ENCODE data around the gene ANKH.
A peak's percentile ranks its signal among the peaks of the same experiment; 100 is the strongest.

Gene ANKH

DNA sequence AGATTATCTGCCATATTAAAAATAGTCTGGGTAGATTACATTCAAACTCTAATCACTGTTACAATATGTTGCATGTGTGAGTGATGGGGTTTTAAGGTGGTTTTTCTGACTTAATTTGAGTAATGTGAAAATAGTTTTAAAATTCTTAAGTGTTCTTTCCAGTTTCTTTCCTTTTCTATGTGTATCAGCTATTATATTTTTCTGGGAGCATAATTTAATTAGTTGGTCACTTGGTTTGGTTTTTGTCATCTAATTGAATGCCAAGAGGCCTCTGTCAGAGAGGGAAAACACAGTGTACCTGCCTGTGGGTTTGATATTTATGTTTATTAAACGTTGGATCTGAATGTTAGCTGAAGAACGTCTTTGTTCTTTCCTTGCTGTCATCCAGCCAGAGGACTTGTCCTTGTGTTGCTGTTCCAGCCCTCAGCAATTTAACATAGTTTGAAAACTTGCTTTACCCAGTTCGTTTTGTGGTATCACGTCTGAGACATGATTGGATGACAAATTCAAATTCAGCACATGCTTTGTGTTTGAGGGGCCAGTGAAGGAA is 187.6 kb downstream of the ANKH start:
- Histone ChIP-seq H3K4me1 (ENCODE audit: control insufficient read depth, insufficient read depth, low read length) (peaks cover 3% of the 10 kb centered on the region), H3K9ac (ENCODE audit: low read length) (no peak overlapping the region), H3K36me3 (ENCODE audit: control insufficient read depth, insufficient read depth, low read length) (peaks cover 13% of the 10 kb centered on the region), H3K4me3 (ENCODE audit: low read length) (no peak overlapping the region), H3K27me3 (ENCODE audit: control insufficient read depth, insufficient read depth, low read length) (no peaks in the 10 kb centered on the region), H3K27ac (ENCODE audit: low read depth, low read length) (no peak overlapping the region)

DNA sequence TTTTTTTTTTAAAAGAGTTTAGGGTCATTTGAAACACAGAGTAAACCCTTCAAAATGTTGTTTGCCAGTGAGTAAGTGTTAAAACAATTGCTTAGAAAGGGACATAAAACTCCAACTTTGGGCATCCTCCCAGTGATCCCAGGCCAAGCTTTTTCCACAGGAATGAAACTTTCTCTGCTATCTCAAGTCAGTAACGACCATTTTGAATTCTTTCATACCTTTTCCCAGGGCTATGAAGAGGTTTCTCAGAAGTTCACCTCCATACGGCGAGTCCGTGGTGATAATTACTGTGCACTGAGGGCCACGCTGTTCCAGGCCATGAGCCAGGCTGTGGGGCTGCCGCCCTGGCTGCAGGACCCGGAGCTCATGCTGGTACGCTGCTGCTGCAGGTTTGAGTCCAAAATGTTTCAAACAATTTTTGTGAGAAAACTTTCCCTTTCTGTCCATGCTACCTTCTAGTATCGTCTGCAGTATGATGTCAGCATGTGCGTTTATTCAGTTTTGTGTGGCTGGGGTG is 190.3 kb downstream of the ANKH start:
- H3K36me3 ChIP-seq (ENCODE audit: control insufficient read depth, insufficient read depth, low read length): peaks cover 14% of the 10 kb centered on the region
- H3K4me1 ChIP-seq (ENCODE audit: control insufficient read depth, insufficient read depth, low read length): peaks cover 3% of the 10 kb centered on the region
- H3K27ac ChIP-seq (ENCODE audit: low read depth, low read length): no peak overlapping the region
- H3K27me3 ChIP-seq (ENCODE audit: control insufficient read depth, insufficient read depth, low read length): no peaks in the 10 kb centered on the region
- H3K9ac ChIP-seq (ENCODE audit: low read length): no peak overlapping the region
- H3K4me3 ChIP-seq (ENCODE audit: low read length): no peak overlapping the region

DNA sequence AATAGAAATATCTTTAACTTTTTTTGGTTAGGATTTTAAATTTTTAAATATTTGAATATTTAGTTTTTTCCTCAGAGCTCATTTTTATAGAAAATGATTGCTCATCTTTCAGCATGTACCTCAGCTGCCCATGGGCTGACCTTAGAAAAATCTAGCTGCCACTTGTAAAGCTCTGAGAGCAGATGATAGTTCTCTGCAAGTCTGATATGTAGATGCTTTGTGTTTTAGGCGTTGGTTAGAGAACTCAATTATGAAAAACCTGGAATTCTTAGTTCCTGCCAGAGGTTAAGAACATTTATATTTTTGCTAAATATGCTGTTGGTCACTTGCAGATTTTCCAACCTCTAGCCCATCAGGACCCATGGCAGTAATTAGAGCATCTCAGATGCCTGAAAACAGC is 192.0 kb downstream of the ANKH start:
- Histone ChIP-seq H3K9ac (ENCODE audit: low read length) (no peak overlapping the region), H3K27ac (ENCODE audit: low read depth, low read length) (no peak overlapping the region), H3K27me3 (ENCODE audit: control insufficient read depth, insufficient read depth, low read length) (no peaks in the 10 kb centered on the region), H3K4me3 (ENCODE audit: low read length) (no peak overlapping the region), H3K4me1 (ENCODE audit: control insufficient read depth, insufficient read depth, low read length) (peaks cover 3% of the 10 kb centered on the region), H3K36me3 (ENCODE audit: control insufficient read depth, insufficient read depth, low read length) (peaks cover 14% of the 10 kb centered on the region)

DNA sequence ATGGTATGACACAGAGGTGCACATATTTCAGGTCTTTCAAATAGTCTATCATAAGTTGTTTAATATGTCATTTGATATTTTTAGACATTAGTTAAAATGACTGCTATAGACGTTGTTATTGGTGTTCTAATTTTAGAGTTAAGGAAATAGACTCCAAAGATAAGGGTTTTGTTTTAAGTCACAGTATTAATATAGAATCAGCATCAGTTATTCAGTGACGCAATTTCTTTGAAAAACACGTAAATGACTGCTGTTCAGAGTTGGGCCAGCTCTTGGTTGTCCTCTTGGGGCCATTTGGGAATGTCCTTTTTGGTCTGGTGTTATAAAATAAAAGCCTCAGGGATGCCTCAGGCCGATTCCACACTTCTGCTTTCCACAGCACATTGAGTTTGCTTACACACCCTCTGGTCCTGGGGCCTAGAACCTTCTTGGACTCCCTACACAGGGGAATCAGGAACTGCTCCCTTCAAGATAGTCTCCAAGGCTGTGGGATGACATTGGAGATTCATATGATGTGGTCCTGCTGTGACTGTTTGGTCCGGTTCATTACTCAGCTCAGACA is 192.7 kb downstream of the ANKH start:
- Histone ChIP-seq H3K27ac (ENCODE audit: low read depth, low read length) (no peak overlapping the region), H3K9ac (ENCODE audit: low read length) (no peak overlapping the region), H3K36me3 (ENCODE audit: control insufficient read depth, insufficient read depth, low read length) (peaks cover 17% of the 10 kb centered on the region), H3K27me3 (ENCODE audit: control insufficient read depth, insufficient read depth, low read length) (no peaks in the 10 kb centered on the region), H3K4me1 (ENCODE audit: control insufficient read depth, insufficient read depth, low read length) (no peaks in the 10 kb centered on the region), H3K4me3 (ENCODE audit: low read length) (no peak overlapping the region)

DNA sequence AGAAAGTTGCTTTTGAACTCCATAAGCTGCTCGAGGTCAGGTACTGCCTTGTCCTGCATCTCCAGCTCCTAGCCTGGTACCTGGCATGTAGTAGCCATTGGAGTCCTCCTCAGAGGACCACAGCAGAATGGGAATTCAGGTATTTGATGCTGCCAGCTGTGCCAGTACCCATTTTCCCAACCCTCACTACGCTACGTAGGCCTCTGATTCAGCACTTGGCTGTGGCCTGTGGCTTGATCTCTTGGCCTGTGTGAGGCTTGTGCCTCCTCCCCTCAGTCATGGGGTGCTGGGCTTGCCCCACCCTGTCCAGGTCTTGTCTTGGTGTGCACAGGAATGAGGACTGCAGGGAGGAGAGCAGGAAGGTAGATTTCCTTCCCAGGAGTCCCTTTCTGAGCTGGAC is 195.3 kb downstream of the ANKH start:
- H3K4me1 ChIP-seq (ENCODE audit: control insufficient read depth, insufficient read depth, low read length): peaks cover 14% of the 10 kb centered on the region
- H3K4me3 ChIP-seq (ENCODE audit: low read length): no peak overlapping the region
- H3K36me3 ChIP-seq (ENCODE audit: control insufficient read depth, insufficient read depth, low read length): peaks cover 15% of the 10 kb centered on the region
- no peak overlapping the region for H3K9ac ChIP-seq (ENCODE audit: low read length)
- H3K27ac ChIP-seq (ENCODE audit: low read depth, low read length): no peak overlapping the region
- no peaks in the 10 kb centered on the region for H3K27me3 ChIP-seq (ENCODE audit: control insufficient read depth, insufficient read depth, low read length)

DNA sequence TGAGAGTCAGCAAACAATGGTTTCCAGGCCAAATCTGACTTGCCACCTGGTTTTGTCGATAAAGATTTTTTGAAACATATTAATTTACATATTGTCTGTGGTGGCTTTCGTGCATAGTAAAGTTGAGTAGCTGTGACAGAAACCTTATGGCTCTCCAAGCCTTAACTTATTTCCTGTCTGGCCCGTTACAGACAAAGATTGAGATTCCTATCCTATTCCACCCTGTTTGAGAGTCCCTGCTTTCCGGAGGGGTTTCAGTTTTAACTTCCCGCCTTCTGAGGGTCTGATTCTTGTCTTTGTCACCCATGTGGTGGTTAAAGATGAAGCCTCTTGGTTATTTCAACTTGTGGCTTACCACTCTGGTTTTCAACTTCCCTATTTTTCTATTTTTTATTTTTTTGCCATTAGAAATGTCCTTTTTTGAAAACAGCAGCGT is 195.7 kb downstream of the ANKH start:
- Histone ChIP-seq H3K9ac (ENCODE audit: low read length) (no peak overlapping the region), H3K4me1 (ENCODE audit: control insufficient read depth, insufficient read depth, low read length) (peaks cover 17% of the 10 kb centered on the region), H3K4me3 (ENCODE audit: low read length) (no peak overlapping the region)

DNA sequence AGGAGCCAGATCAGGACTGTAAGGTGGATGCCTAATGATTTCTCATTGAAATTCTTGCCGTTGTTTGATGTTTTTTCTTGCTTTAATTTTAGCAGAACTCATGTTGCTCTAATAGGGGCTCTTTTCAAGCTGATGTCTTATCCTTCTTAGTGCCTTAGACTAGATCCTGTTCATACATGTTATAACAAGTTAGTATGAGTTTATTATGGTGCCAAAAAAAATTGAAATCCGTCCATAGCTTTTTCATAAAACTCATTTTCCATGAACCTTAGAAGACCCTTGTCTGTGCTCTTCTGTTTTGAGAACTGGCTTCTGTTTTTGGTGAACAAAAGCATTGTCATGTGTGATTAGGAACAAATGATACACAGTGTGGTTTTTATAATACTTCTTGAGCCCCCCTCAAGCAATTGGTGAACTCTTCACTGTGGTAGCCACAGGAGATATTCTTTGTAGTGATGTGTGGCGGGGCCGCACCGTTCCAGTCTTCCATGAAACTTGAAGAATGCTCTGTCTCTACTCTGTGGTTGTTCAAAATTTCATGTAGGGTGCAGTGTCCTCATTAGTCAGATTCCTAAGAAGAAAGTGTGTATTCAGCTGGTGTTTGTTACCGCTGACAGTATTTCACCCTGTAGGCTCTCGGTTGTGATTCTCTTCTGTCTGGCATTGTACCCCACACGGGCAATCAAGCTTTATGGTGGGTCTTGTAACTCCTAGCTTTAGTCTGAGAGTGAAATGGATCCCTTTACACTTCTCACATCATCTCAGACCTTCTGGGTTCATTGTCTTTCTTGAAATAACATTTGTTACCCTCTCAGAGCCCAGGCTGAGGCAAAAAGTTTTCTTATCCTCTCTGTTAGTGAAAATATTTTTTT is 196.4 kb downstream of the ANKH start:
- Histone ChIP-seq H3K27me3 (ENCODE audit: control insufficient read depth, insufficient read depth, low read length) (no peaks in the 10 kb centered on the region), H3K4me3 (ENCODE audit: low read length) (no peak overlapping the region), H3K36me3 (ENCODE audit: control insufficient read depth, insufficient read depth, low read length) (peaks cover 8% of the 10 kb centered on the region), H3K4me1 (ENCODE audit: control insufficient read depth, insufficient read depth, low read length) (peaks cover 17% of the 10 kb centered on the region), H3K9ac (ENCODE audit: low read length) (no peak overlapping the region), H3K27ac (ENCODE audit: low read depth, low read length) (no peak overlapping the region)

More for the DNA sequence above, 195.7 kb downstream of the ANKH start:
- Histone ChIP-seq H3K27me3 (ENCODE audit: control insufficient read depth, insufficient read depth, low read length) (no peaks in the 10 kb centered on the region), H3K36me3 (ENCODE audit: control insufficient read depth, insufficient read depth, low read length) (peaks cover 12% of the 10 kb centered on the region), H3K27ac (ENCODE audit: low read depth, low read length) (no peak overlapping the region)

DNA sequence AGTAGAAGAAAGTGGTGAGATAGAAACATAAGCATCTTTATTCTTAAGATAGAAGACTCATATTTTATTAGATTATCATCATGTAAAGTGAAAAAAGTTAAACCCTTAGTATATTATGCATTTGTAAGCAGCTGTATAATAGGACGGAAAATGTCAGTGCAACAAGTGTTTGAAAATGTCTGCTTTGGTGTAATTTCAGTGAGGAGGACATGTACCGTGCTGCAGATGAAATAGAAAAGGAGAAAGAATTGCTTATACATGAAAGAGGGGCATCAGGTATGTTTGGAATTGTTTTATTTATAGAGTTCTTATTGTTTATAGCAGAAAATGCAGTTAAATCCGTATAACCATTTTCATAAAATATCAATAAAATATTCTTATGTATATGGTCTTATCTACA is 198.1 kb downstream of the ANKH start:
- Histone ChIP-seq H3K4me1 (ENCODE audit: control insufficient read depth, insufficient read depth, low read length) (peaks cover 17% of the 10 kb centered on the region), H3K4me3 (ENCODE audit: low read length) (no peak overlapping the region), H3K36me3 (ENCODE audit: control insufficient read depth, insufficient read depth, low read length) (peaks cover 2% of the 10 kb centered on the region), H3K27me3 (ENCODE audit: control insufficient read depth, insufficient read depth, low read length) (no peaks in the 10 kb centered on the region), H3K9ac (ENCODE audit: low read length) (no peak overlapping the region), H3K27ac (ENCODE audit: low read depth, low read length) (no peak overlapping the region)

DNA sequence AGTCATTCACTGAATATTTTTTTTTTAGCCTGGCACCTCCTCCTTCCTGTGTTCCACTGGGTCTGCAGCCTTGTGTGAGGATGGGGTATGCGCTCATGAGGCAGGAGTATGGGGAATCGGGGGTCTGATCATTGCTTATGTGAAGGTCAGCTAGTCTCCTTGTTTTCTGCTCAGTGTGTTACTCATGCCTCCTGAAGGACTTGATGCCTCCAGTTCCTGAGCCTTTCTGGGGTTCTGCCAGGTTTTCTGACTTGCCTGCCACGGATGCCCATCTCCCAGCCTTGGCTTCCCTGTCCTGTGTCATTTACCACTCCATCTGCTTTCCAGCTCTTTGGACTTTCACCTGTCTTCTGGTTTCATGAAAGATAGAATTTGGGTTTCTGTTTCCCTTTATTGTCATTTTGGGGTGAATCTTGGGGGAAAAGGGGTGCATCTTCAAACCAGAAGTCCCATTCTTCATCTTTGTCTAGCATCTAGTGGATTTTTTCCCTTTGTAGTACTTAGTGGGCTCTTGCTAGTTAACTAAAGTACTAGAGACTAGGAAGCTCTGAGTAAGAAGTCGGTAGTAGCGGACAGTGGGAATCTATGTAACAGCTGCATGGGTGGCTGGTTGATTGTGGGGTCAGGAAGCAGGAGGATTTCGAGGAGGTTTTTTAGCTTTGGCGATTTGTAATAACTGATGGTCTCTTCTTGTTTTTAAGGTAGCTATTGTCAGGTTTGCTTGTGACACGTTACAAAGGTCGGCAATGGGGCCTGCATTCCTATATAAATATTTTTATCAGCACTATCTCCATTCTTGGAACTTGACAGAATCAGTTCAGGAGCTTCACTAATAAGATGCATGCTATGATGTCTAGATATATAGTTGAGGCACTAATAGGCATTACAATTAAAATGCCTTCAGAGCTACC is 198.8 kb downstream of the ANKH start:
- H3K27me3 ChIP-seq (ENCODE audit: control insufficient read depth, insufficient read depth, low read length): no peaks in the 10 kb centered on the region
- H3K27ac ChIP-seq (ENCODE audit: low read depth, low read length): no peak overlapping the region
- peaks cover 2% of the 10 kb centered on the region for H3K36me3 ChIP-seq (ENCODE audit: control insufficient read depth, insufficient read depth, low read length)
- peak overlapping the region; percentile 4 for H3K9ac ChIP-seq (ENCODE audit: low read length)
- no peak overlapping the region for H3K4me3 ChIP-seq (ENCODE audit: low read length)
- peaks cover 17% of the 10 kb centered on the region for H3K4me1 ChIP-seq (ENCODE audit: control insufficient read depth, insufficient read depth, low read length)

DNA sequence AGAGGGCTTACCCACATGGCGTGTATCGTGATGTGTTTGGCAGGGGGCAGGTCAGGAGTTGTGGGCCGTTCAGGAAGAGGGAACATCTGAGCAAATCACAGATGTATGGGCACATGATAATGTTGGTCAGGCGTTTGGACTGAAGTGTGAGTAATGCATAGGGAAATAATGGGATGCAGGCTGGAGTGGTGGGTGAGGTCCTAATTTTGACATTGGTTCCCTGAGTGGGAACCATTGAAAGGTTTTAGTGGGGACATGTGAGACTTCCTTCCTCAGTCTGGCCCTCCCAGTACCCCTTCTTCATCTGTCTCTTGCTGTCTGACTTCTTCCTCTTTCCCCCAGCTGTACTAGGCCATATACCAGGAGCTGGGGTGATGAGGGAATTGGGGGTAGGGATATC is 199.5 kb downstream of the ANKH start:
- H3K27me3 ChIP-seq (ENCODE audit: control insufficient read depth, insufficient read depth, low read length): no peaks in the 10 kb centered on the region
- peaks cover 17% of the 10 kb centered on the region for H3K4me1 ChIP-seq (ENCODE audit: control insufficient read depth, insufficient read depth, low read length)
- H3K4me3 ChIP-seq (ENCODE audit: low read length): no peak overlapping the region
- peaks cover 2% of the 10 kb centered on the region for H3K36me3 ChIP-seq (ENCODE audit: control insufficient read depth, insufficient read depth, low read length)
- H3K27ac ChIP-seq (ENCODE audit: low read depth, low read length): no peak overlapping the region
- H3K9ac ChIP-seq (ENCODE audit: low read length): no peak overlapping the region

DNA sequence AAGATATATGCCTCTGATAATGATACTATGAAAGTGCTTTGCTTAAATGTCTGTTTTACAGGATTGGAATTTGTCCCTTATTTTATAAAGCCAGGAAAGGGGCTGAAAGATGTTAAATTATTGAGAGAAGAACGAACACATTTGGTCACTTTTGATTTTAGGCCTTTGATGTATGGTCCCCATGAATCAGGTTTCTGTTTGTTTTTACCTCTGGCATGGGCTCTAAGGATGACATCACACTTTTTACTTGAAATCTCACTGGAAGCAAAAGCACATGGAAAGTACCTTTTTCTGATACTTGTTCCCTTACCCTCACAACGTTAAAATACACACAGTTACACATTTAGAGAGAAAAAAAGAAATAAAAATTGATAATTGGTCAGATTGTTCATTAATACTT is 200.2 kb downstream of the ANKH start:
- Histone ChIP-seq H3K9ac (ENCODE audit: low read length) (no peak overlapping the region), H3K4me1 (ENCODE audit: control insufficient read depth, insufficient read depth, low read length) (peaks cover 17% of the 10 kb centered on the region), H3K27ac (ENCODE audit: low read depth, low read length) (no peak overlapping the region)

DNA sequence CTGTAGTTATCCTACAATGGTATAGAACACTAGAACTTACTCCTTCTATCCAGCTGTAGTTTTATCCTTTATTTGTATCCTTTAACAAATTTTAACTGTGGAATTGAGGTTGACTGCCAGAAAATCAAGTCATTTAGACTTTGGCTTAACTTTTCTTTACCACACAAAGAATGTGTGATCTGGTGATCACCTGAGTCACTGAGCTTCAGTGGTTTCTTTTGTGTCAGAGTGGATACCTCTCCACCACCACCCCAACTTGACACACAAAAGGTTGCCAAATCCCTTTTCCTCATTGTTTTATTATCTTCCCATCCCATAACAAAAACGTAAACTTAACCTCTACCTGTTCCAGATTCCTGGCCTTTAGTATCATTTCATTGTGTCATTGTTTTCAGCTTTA is 201.6 kb downstream of the ANKH start:
- Histone ChIP-seq H3K4me3 (ENCODE audit: low read length) (no peak overlapping the region), H3K27ac (ENCODE audit: low read depth, low read length) (no peak overlapping the region), H3K27me3 (ENCODE audit: control insufficient read depth, insufficient read depth, low read length) (no peaks in the 10 kb centered on the region), H3K9ac (ENCODE audit: low read length) (no peak overlapping the region), H3K4me1 (ENCODE audit: control insufficient read depth, insufficient read depth, low read length) (peaks cover 25% of the 10 kb centered on the region), H3K36me3 (ENCODE audit: control insufficient read depth, insufficient read depth, low read length) (peaks cover 2% of the 10 kb centered on the region)

More for the DNA sequence above, 200.2 kb downstream of the ANKH start:
- Histone ChIP-seq H3K27me3 (ENCODE audit: control insufficient read depth, insufficient read depth, low read length) (no peaks in the 10 kb centered on the region), H3K36me3 (ENCODE audit: control insufficient read depth, insufficient read depth, low read length) (peaks cover 2% of the 10 kb centered on the region), H3K4me3 (ENCODE audit: low read length) (no peak overlapping the region)
